ENCODE results near the gene ARID1A. TPM values are rescaled to one million over a fixed set of nuclear protein-coding genes. Genes with fewer than 3 reads are reported as not detected.

The ARID1A gene
- total and polyA plus RNA-seq, 2 donors (not counting 3 experiments of a cell fraction or from before 2014, with no cell fraction given) = 36.9 to 77.2 TPM

GRCh38 chr1:26696119-26696653, 371 bp downstream of the ARID1A start:
- BruUV-seq (replicated peaks) = no TSS peak
- Histone ChIP-seq H3K9ac (replicated peaks; ENCODE audit: extremely low read depth, insufficient read depth, low read length) (peak overlapping the region; percentile 88), H4K20me1 (replicated peaks; ENCODE audit: control insufficient read depth, extremely low read depth, insufficient read depth, low read length) (peaks cover 16% of the 10 kb centered on the region), H3K4me3 (replicated peaks in 1 of 3; ENCODE audit: insufficient read depth in 1 of 3, low read depth in 1 of 3, low read length in 3 of 3) (peak overlapping the region; percentile 56 to 83 (median 81)), H3K36me3 (ENCODE audit: control insufficient read depth in 2 of 2, extremely low read depth in 1 of 2, insufficient read depth in 2 of 2, low read length in 2 of 2) (no peaks in the 10 kb centered on the region), H2AFZ (ENCODE audit: low read depth, low read length) (no peak overlapping the region), H3K27me3 (ENCODE audit: control insufficient read depth in 2 of 2, insufficient read depth in 2 of 2, low read length in 2 of 2) (no peaks in the 10 kb centered on the region), H3K4me2 (ENCODE audit: insufficient read depth, low read length) (no peak overlapping the region), H3K9me3 (replicated peaks; ENCODE audit: control insufficient read depth, insufficient read depth, low read length) (no peaks in the 10 kb centered on the region), H3K9me1 (replicated peaks; ENCODE audit: control insufficient read depth, extremely low read depth, insufficient read depth, low read length) (no peaks in the 10 kb centered on the region), H3K27ac (ENCODE audit: insufficient read depth, low read depth, low read length) (peak overlapping the region; percentile 74), H3K4me1 (ENCODE audit: control insufficient read depth, extremely low read depth, insufficient read depth, low read length) (peaks cover 57% of the 10 kb centered on the region), H3K79me2 (ENCODE audit: control insufficient read depth, insufficient read depth, low read length) (peaks cover 50% of the 10 kb centered on the region)
- TF ChIP-seq JUN (IDR thresholded peaks at IDR 0.05; ENCODE audit: borderline replicate concordance, insufficient read depth, insufficient read length, low read depth) (no peak), POLR2A (IDR thresholded peaks at IDR 0.05; ENCODE audit: low read depth, low read length) (no peak), POLR2AphosphoS5 (IDR thresholded peaks at IDR 0.05; ENCODE audit: insufficient read depth, low read depth, low read length) (no peak), CTCF (IDR thresholded peaks at IDR 0.05; ENCODE audit: extremely low read depth in 1 of 2, insufficient read depth in 1 of 2, low read depth in 1 of 2, low read length in 2 of 2) (no peak), EZH2 (IDR thresholded peaks at IDR 0.05; ENCODE audit: borderline replicate concordance, low read depth, low read length, severe bottlenecking) (no peak), MAX (IDR thresholded peaks at IDR 0.05; ENCODE audit: insufficient read depth, insufficient read length) (no peak), MYC (IDR thresholded peaks at IDR 0.05; ENCODE audit: low read depth, low read length) (no peak), FOS (IDR thresholded peaks at IDR 0.05; ENCODE audit: borderline replicate concordance, insufficient read depth, low read length) (no peak), GATA2 (IDR thresholded peaks at IDR 0.05; ENCODE audit: insufficient read depth, insufficient read length, low read depth, low read length) (no peak)
- intact Hi-C loops (cut with micrococcal nuclease) = loop anchor here (5.0 to 10.0 kb wide), 2 partner anchors 171 to 1859 kb away; partner anchors contain the start of gene TRNAU1AP
- ChIA-PET POLR2A (no interaction called here), CTCF (interaction anchor here (0.9 to 9.3 kb wide), 6 partner anchors 27 to 94 kb away, joined by 3 to 81 read pairs (median 6); partner anchors contain the start of gene PIGV)
- dilution Hi-C loops (cut with MboI; ENCODE audit: extremely low pct_ligation_motif_present, low sequenced_read_pairs) = no loop called here
- FAIRE-seq (no peak), DNase-seq (ENCODE audit: low read depth, low spot score) (no peak)
